GM23338 (cell line): ENCODE measurements around the gene MYH14.

Experiments used
- CREB1 ChIP-seq: fragments of 250-450 bp; sonication (Bioruptor Pico); IDR thresholded peaks from 2 replicates; pipeline ENCODE4 v1.5.0; 2020; ENCODE audit warnings: low read depth, mild to moderate bottlenecking, moderate library complexity
- CTCF ChIP-seq, 2 experiments: fragments of 200-600 bp in 1 of 2; sonication (generic) in 1 of 2; conservative IDR thresholded peaks; 2 replicates each; pipeline versions ENCODE4 v1.5.1 to v1.6.1; 2016 to 2017; ENCODE audit warnings: antibody characterized with exemption in 2 of 2, low read depth in 2 of 2, mild to moderate bottlenecking in 2 of 2, moderate library complexity in 1 of 2
- ETS1 ChIP-seq: IDR thresholded peaks from 2 replicates; pipeline ENCODE4 v1.6.1; 2016; ENCODE audit warnings: antibody characterized with exemption
- EZH2 ChIP-seq: fragments of 200-600 bp; sonication (generic); IDR thresholded peaks from one replicate; pipeline ENCODE4 v1.8.0; 2017; ENCODE audit warnings: antibody characterized with exemption, mild to moderate bottlenecking, low read depth; ENCODE audit not compliant: unreplicated experiment
- EZH2phosphoT487 ChIP-seq: fragments of 200-600 bp; sonication (generic); IDR thresholded peaks from one replicate; pipeline ENCODE4 v1.8.1; 2018; ENCODE audit warnings: antibody characterized with exemption; ENCODE audit not compliant: unreplicated experiment
- JUNB ChIP-seq: IDR thresholded peaks from one replicate; pipeline ENCODE4 v1.6.1; 2016; ENCODE audit warnings: antibody characterized with exemption; ENCODE audit not compliant: unreplicated experiment
- NANOG ChIP-seq: IDR thresholded peaks from 2 replicates; pipeline ENCODE4 v1.6.1; 2016; ENCODE audit warnings: antibody characterized with exemption, borderline replicate concordance
- POLR2AphosphoS5 ChIP-seq: IDR thresholded peaks from 2 replicates; pipeline ENCODE4 v1.6.1; 2016; ENCODE audit warnings: antibody characterized with exemption, low read depth
- STAT1 ChIP-seq: IDR thresholded peaks from one replicate; pipeline ENCODE4 v1.6.1; 2016; ENCODE audit warnings: antibody characterized with exemption; ENCODE audit not compliant: unreplicated experiment
- ZNF114 ChIP-seq: fragments of 250-450 bp; sonication (Bioruptor Pico); IDR thresholded peaks from 2 replicates; pipeline ENCODE4 v1.5.0; 2020; ENCODE audit warnings: mild to moderate bottlenecking, moderate library complexity
- ZNF331 ChIP-seq: fragments of 250-450 bp; sonication (Bioruptor Pico); IDR thresholded peaks from 2 replicates; pipeline ENCODE4 v1.5.0; 2020; ENCODE audit warnings: low read depth, mild to moderate bottlenecking, moderate library complexity
- TF ChIP-seq, protein P1 (sequence below): IDR thresholded peaks from one replicate; pipeline ENCODE4 v1.6.1; 2018; ENCODE audit warnings: antibody characterized with exemption; ENCODE audit not compliant: unreplicated experiment
- TF ChIP-seq, protein P2 (sequence below): fragments of 250-450 bp; sonication (Bioruptor Pico); IDR thresholded peaks from 2 replicates; pipeline ENCODE4 v1.5.0; 2020; ENCODE audit warnings: mild to moderate bottlenecking, moderate library complexity

- no peak for TF ChIP-seq CTCF (conservative IDR thresholded peaks at IDR 0.05; ENCODE audit: low read depth in 2 of 2)
- TF ChIP-seq POLR2AphosphoS5, result no peak
- TF ChIP-seq, protein P1, sequence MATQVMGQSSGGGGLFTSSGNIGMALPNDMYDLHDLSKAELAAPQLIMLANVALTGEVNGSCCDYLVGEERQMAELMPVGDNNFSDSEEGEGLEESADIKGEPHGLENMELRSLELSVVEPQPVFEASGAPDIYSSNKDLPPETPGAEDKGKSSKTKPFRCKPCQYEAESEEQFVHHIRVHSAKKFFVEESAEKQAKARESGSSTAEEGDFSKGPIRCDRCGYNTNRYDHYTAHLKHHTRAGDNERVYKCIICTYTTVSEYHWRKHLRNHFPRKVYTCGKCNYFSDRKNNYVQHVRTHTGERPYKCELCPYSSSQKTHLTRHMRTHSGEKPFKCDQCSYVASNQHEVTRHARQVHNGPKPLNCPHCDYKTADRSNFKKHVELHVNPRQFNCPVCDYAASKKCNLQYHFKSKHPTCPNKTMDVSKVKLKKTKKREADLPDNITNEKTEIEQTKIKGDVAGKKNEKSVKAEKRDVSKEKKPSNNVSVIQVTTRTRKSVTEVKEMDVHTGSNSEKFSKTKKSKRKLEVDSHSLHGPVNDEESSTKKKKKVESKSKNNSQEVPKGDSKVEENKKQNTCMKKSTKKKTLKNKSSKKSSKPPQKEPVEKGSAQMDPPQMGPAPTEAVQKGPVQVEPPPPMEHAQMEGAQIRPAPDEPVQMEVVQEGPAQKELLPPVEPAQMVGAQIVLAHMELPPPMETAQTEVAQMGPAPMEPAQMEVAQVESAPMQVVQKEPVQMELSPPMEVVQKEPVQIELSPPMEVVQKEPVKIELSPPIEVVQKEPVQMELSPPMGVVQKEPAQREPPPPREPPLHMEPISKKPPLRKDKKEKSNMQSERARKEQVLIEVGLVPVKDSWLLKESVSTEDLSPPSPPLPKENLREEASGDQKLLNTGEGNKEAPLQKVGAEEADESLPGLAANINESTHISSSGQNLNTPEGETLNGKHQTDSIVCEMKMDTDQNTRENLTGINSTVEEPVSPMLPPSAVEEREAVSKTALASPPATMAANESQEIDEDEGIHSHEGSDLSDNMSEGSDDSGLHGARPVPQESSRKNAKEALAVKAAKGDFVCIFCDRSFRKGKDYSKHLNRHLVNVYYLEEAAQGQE, result no peak
- TF ChIP-seq EZH2, result no peak
- TF ChIP-seq ETS1, result no peak
- no peak for TF ChIP-seq ZNF114 (CRISPR knock-in tag)
- TF ChIP-seq, protein P2, sequence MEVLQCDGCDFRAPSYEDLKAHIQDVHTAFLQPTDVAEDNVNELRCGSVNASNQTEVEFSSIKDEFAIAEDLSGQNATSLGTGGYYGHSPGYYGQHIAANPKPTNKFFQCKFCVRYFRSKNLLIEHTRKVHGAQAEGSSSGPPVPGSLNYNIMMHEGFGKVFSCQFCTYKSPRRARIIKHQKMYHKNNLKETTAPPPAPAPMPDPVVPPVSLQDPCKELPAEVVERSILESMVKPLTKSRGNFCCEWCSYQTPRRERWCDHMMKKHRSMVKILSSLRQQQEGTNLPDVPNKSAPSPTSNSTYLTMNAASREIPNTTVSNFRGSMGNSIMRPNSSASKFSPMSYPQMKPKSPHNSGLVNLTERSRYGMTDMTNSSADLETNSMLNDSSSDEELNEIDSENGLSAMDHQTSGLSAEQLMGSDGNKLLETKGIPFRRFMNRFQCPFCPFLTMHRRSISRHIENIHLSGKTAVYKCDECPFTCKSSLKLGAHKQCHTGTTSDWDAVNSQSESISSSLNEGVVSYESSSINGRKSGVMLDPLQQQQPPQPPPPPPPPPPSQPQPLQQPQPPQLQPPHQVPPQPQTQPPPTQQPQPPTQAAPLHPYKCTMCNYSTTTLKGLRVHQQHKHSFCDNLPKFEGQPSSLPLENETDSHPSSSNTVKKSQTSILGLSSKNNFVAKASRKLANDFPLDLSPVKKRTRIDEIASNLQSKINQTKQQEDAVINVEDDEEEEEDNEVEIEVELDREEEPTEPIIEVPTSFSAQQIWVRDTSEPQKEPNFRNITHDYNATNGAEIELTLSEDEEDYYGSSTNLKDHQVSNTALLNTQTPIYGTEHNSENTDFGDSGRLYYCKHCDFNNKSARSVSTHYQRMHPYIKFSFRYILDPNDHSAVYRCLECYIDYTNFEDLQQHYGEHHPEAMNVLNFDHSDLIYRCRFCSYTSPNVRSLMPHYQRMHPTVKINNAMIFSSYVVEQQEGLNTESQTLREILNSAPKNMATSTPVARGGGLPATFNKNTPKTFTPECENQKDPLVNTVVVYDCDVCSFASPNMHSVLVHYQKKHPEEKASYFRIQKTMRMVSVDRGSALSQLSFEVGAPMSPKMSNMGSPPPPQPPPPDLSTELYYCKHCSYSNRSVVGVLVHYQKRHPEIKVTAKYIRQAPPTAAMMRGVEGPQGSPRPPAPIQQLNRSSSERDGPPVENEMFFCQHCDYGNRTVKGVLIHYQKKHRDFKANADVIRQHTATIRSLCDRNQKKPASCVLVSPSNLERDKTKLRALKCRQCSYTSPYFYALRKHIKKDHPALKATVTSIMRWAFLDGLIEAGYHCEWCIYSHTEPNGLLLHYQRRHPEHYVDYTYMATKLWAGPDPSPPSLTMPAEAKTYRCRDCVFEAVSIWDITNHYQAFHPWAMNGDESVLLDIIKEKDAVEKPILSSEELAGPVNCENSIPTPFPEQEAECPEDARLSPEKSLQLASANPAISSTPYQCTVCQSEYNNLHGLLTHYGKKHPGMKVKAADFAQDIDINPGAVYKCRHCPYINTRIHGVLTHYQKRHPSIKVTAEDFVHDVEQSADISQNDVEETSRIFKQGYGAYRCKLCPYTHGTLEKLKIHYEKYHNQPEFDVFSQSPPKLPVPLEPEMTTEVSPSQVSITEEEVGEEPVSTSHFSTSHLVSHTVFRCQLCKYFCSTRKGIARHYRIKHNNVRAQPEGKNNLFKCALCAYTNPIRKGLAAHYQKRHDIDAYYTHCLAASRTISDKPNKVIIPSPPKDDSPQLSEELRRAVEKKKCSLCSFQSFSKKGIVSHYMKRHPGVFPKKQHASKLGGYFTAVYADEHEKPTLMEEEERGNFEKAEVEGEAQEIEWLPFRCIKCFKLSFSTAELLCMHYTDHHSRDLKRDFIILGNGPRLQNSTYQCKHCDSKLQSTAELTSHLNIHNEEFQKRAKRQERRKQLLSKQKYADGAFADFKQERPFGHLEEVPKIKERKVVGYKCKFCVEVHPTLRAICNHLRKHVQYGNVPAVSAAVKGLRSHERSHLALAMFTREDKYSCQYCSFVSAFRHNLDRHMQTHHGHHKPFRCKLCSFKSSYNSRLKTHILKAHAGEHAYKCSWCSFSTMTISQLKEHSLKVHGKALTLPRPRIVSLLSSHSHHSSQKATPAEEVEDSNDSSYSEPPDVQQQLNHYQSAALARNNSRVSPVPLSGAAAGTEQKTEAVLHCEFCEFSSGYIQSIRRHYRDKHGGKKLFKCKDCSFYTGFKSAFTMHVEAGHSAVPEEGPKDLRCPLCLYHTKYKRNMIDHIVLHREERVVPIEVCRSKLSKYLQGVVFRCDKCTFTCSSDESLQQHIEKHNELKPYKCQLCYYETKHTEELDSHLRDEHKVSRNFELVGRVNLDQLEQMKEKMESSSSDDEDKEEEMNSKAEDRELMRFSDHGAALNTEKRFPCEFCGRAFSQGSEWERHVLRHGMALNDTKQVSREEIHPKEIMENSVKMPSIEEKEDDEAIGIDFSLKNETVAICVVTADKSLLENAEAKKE (CRISPR knock-in tag), result no peak
- no peak for TF ChIP-seq JUNB
- no peak for TF ChIP-seq STAT1
- no peak for TF ChIP-seq EZH2phosphoT487
- no peak for TF ChIP-seq NANOG
- no peak for TF ChIP-seq CREB1 (CRISPR knock-in tag)
- TF ChIP-seq ZNF331 (CRISPR knock-in tag), result no peak
Measured at GRCh38 chr19:50257141-50257540, 53.7 kb downstream of the MYH14 start.
